GM23338 (cell line): ENCODE data around the gene PAQR5.

Experiments used
- CTCF ChIP-seq, 2 experiments: fragments of 200-600 bp in 1 of 2; sonication (generic) in 1 of 2; conservative IDR thresholded peaks; 2 replicates each; pipeline versions ENCODE4 v1.5.1 to v1.6.1; 2016 to 2017; ENCODE audit warnings: antibody characterized with exemption in 2 of 2, low read depth in 2 of 2, mild to moderate bottlenecking in 2 of 2, moderate library complexity in 1 of 2
- EZH2 ChIP-seq: fragments of 200-600 bp; sonication (generic); IDR thresholded peaks from one replicate; pipeline ENCODE4 v1.8.0; 2017; ENCODE audit warnings: antibody characterized with exemption, mild to moderate bottlenecking, low read depth; ENCODE audit not compliant: unreplicated experiment
- EZH2phosphoT487 ChIP-seq: fragments of 200-600 bp; sonication (generic); IDR thresholded peaks from one replicate; pipeline ENCODE4 v1.8.1; 2018; ENCODE audit warnings: antibody characterized with exemption; ENCODE audit not compliant: unreplicated experiment
- POLR2AphosphoS5 ChIP-seq: IDR thresholded peaks from 2 replicates; pipeline ENCODE4 v1.6.1; 2016; ENCODE audit warnings: antibody characterized with exemption, low read depth
- REST ChIP-seq: IDR thresholded peaks from one replicate; pipeline ENCODE4 v1.6.1; 2018; ENCODE audit warnings: antibody characterized with exemption; ENCODE audit not compliant: unreplicated experiment

GRCh38 chr15:69351884-69352283 is 53.2 kb downstream of the PAQR5 start:
- no peak for TF ChIP-seq CTCF (conservative IDR thresholded peaks at IDR 0.05; ENCODE audit: low read depth in 2 of 2)
- no peak for TF ChIP-seq EZH2
- TF ChIP-seq EZH2phosphoT487, result no peak
- no peak for TF ChIP-seq POLR2AphosphoS5
- TF ChIP-seq REST, result no peak
